ENCODE data around the gene ZIC1.

ZIC1 gene

GRCh38 chr3:147409143-147410115, at the start of gene ZIC1:
TSS of gene ZIC1 (plus strand) at chr3:147409365. CDS start at chr3:147410113, 748 bp downstream.
- no peak within 1 kb of the TSS for H3K27ac ChIP-seq
- no peak for DNase-seq (ENCODE audit: low read depth, low spot score)

GRCh38 chr3:147360051-147360439, 49.1 kb upstream of the ZIC1 start:
- H3K27ac ChIP-seq = no peak overlapping the region
- DNase-seq (ENCODE audit: low read depth, low spot score) = no peak

- H3K27ac ChIP-seq = no peak overlapping the region
- DNase-seq (ENCODE audit: low read depth, low spot score) = no peak
These were observed 48.3 kb upstream of the ZIC1 start for GRCh38 chr3:147360646-147361453.

- no peak for DNase-seq (ENCODE audit: low read depth, low spot score)
- no peak overlapping the region for H3K27ac ChIP-seq
These were observed 47.4 kb upstream of the ZIC1 start for GRCh38 chr3:147361454-147362420.

- no peak for DNase-seq (ENCODE audit: low read depth, low spot score)
- no peak overlapping the region for H3K27ac ChIP-seq
These were observed 44.4 kb upstream of the ZIC1 start for GRCh38 chr3:147364771-147365170.

- H3K27ac ChIP-seq = no peak overlapping the region
- DNase-seq (ENCODE audit: low read depth, low spot score) = no peak
These were observed 43.7 kb upstream of the ZIC1 start for GRCh38 chr3:147365196-147366115.

- no peak overlapping the region for H3K27ac ChIP-seq
- no peak for DNase-seq (ENCODE audit: low read depth, low spot score)
These were observed 41.5 kb upstream of the ZIC1 start for GRCh38 chr3:147367676-147368075.

- H3K27ac ChIP-seq = no peak overlapping the region
- no peak for DNase-seq (ENCODE audit: low read depth, low spot score)
These were observed 41.0 kb upstream of the ZIC1 start for GRCh38 chr3:147368151-147368550.

- H3K27ac ChIP-seq = no peak overlapping the region
- DNase-seq (ENCODE audit: low read depth, low spot score) = no peak
These were observed 40.5 kb upstream of the ZIC1 start for GRCh38 chr3:147368561-147369221.

- DNase-seq (ENCODE audit: low read depth, low spot score) = no peak
- no peak overlapping the region for H3K27ac ChIP-seq
These were observed 39.9 kb upstream of the ZIC1 start for GRCh38 chr3:147369231-147369630.

GRCh38 chr3:147369661-147370123, 39.5 kb upstream of the ZIC1 start:
- no peak for DNase-seq (ENCODE audit: low read depth, low spot score)
- H3K27ac ChIP-seq = no peak overlapping the region

GRCh38 chr3:147370349-147370748, 38.8 kb upstream of the ZIC1 start:
- DNase-seq (ENCODE audit: low read depth, low spot score) = no peak
- H3K27ac ChIP-seq = no peak overlapping the region

GRCh38 chr3:147371140-147371539, 38.0 kb upstream of the ZIC1 start:
- no peak for DNase-seq (ENCODE audit: low read depth, low spot score)
- no peak overlapping the region for H3K27ac ChIP-seq

GRCh38 chr3:147371771-147372340, 37.3 kb upstream of the ZIC1 start:
- no peak for DNase-seq (ENCODE audit: low read depth, low spot score)
- H3K27ac ChIP-seq = no peak overlapping the region

- DNase-seq (ENCODE audit: low read depth, low spot score) = no peak
- no peak overlapping the region for H3K27ac ChIP-seq
These were observed 36.6 kb upstream of the ZIC1 start for GRCh38 chr3:147372525-147373027.

- no peak overlapping the region for H3K27ac ChIP-seq
- no peak for DNase-seq (ENCODE audit: low read depth, low spot score)
These were observed 35.9 kb upstream of the ZIC1 start for GRCh38 chr3:147373301-147373700.

- H3K27ac ChIP-seq = no peak overlapping the region
- DNase-seq (ENCODE audit: low read depth, low spot score) = no peak
These were observed 31.5 kb upstream of the ZIC1 start for GRCh38 chr3:147377412-147378367.
